CD14-positive monocyte (primary cell): Measurements from ENCODE around the gene ITGA6. TPM values are rescaled to one million over a fixed set of nuclear protein-coding genes. Genes with fewer than 3 reads are reported as not detected.

Source experiments
- DNase-seq, 3 donors: peaks; one replicate each; pipeline ENCODE4 v3.0.0-alpha.2; 2011 to 2022
- H2AFZ ChIP-seq: 2 replicates; pipeline ENCODE4 v1.6.0; 2012; ENCODE audit warnings: mild to moderate bottlenecking, low read depth, low read length, inconsistent platforms; ENCODE audit not compliant: insufficient read depth, poor library complexity, severe bottlenecking
- H3K27ac ChIP-seq, 2 donors: 1 replicate in 1 of 2; 2 replicates in 1 of 2; pipeline ENCODE4 v1.5.1; 2012 to 2013; ENCODE audit warnings: low read length in 2 of 2, control low read depth in 1 of 2, inconsistent platforms in 1 of 2, low read depth in 1 of 2, mild to moderate bottlenecking in 1 of 2
- H3K27me3 ChIP-seq, 2 donors: one replicate each; pipeline versions ENCODE4 v1.6.0 to v1.6.1; 2011 to 2013; ENCODE audit warnings: low read length in 2 of 2; ENCODE audit not compliant: control insufficient read depth in 2 of 2, insufficient read depth in 2 of 2
- H3K36me3 ChIP-seq, 2 donors: replicated peaks in 1 of 2; 1 replicate in 1 of 2; 2 replicates in 1 of 2; pipeline versions ENCODE4 v1.5.1 to v1.6.1; 2012 to 2013; ENCODE audit warnings: low read length in 2 of 2, control low read depth in 1 of 2, inconsistent platforms in 1 of 2, mild to moderate bottlenecking in 1 of 2; ENCODE audit not compliant: insufficient read depth in 2 of 2, control insufficient read depth in 1 of 2
- H3K4me1 ChIP-seq, 2 donors: 1 replicate in 1 of 2; 2 replicates in 1 of 2; pipeline versions ENCODE4 v1.5.1 to v1.6.1; 2012 to 2013; ENCODE audit warnings: low read length in 2 of 2, control low read depth in 1 of 2, inconsistent platforms in 1 of 2, mild to moderate bottlenecking in 1 of 2, moderate library complexity in 1 of 2; ENCODE audit not compliant: insufficient read depth in 2 of 2, control insufficient read depth in 1 of 2
- H3K4me2 ChIP-seq: replicated peaks from 2 replicates; pipeline ENCODE3; 2012; ENCODE audit warnings: low read length, moderate library complexity, mild to moderate bottlenecking; ENCODE audit not compliant: poor library complexity, severe bottlenecking; ENCODE audit errors: extremely low read depth
- H3K4me3 ChIP-seq, 3 experiments: fragments of 200-600 bp in 1 of 3; sonication (generic) in 1 of 3; replicated peaks in 1 of 3; 1 replicate in 2 of 3; 2 replicates in 1 of 3; pipeline ENCODE4 v1.5.1; 2011 to 2013; ENCODE audit warnings: low read length in 3 of 3, mild to moderate bottlenecking in 3 of 3, control low read depth in 2 of 3, low read depth in 2 of 3, inconsistent platforms in 1 of 3, moderate library complexity in 1 of 3
- H3K79me2 ChIP-seq: 2 replicates; pipeline ENCODE4 v1.6.0; 2012; ENCODE audit warnings: mild to moderate bottlenecking, control low read depth, inconsistent platforms, low read length, moderate library complexity; ENCODE audit not compliant: insufficient read depth
- H3K9ac ChIP-seq: 2 replicates; pipeline ENCODE4 v1.6.0; 2017; ENCODE audit warnings: low read length, mild to moderate bottlenecking; ENCODE audit not compliant: insufficient read depth, poor library complexity, severe bottlenecking
- H3K9me3 ChIP-seq, 2 donors: replicated peaks in 1 of 2; 1 replicate in 1 of 2; 2 replicates in 1 of 2; pipeline versions ENCODE4 v1.5.1 to v1.6.1; 2012 to 2013; ENCODE audit warnings: low read length in 2 of 2, control low read depth in 1 of 2; ENCODE audit not compliant: control insufficient read depth in 1 of 2, insufficient read depth in 1 of 2
- H4K20me1 ChIP-seq: 2 replicates; pipeline ENCODE4 v1.6.0; 2012; ENCODE audit warnings: mild to moderate bottlenecking, low read length, control low read depth, moderate library complexity; ENCODE audit not compliant: insufficient read depth
- H3K27ac Mint-ChIP-seq, 7 donors: one replicate each; pipeline ENCODE4 v1.8.0; 2020; ENCODE audit warnings: mild to moderate bottlenecking in 7 of 7, mixed read lengths in 7 of 7, moderate library complexity in 6 of 7, inconsistent platforms in 2 of 7
- H3K27me3 Mint-ChIP-seq, 3 donors: one replicate each; pipeline ENCODE4 v1.8.0; 2021 to 2022; ENCODE audit warnings: low read depth in 3 of 3, mild to moderate bottlenecking in 3 of 3, mixed read lengths in 3 of 3, moderate library complexity in 3 of 3, inconsistent platforms in 1 of 3
- H3K36me3 Mint-ChIP-seq, 2 donors: one replicate each; pipeline ENCODE4 v1.8.0; 2020; ENCODE audit warnings: mixed read lengths in 2 of 2, inconsistent platforms in 1 of 2, mild to moderate bottlenecking in 1 of 2
- H3K4me1 Mint-ChIP-seq: one replicate; pipeline ENCODE4 v1.8.0; 2020; ENCODE audit warnings: mild to moderate bottlenecking, mixed read lengths
- H3K4me3 Mint-ChIP-seq, 2 donors: one replicate each; pipeline ENCODE4 v1.8.0; 2020; ENCODE audit warnings: mild to moderate bottlenecking in 2 of 2, mixed read lengths in 2 of 2, moderate library complexity in 1 of 2
- H3K9me3 Mint-ChIP-seq, 7 donors: one replicate each; pipeline ENCODE4 v1.8.0; 2020 to 2022; ENCODE audit warnings: mixed read lengths in 7 of 7, mild to moderate bottlenecking in 6 of 7, moderate library complexity in 6 of 7, inconsistent platforms in 2 of 7
- CTCF ChIP-seq: fragments of 200-600 bp; IDR thresholded peaks from one replicate; pipeline ENCODE4 v1.8.0; 2022; ENCODE audit warnings: antibody characterized with exemption, mild to moderate bottlenecking
- WGBS: methylation state at CpG from one replicate; pipeline ENCODE4 v1.1.5; 2013; ENCODE audit warnings: missing lambda C conversion rate; ENCODE audit not compliant: insufficient coverage; 5-methylcytosine and 5-hydroxymethylcytosine counted together
- intact Hi-C, 2 donors: fragments of 100-400 bp; cut with micrococcal nuclease; formaldehyde crosslinking; loops; one replicate each; pipeline versions ENCODE4 v1.15.0 to v1.15.1; 2023
- polyA plus RNA-seq, 3 donors: library from polyadenylated mRNA; depleted of rRNA in 1 of 3; unstranded in 2 of 3; stranded (reverse) in 1 of 3; fragments of 300-500 nt in 2 of 3; fragments of >200 nt in 1 of 3; fragmentation: Illumina TruSeq in 2 of 3; gene quantifications; 1 replicate in 2 of 3; 2 replicates in 1 of 3; pipeline ENCODE4 v1.2.3, GENCODE V29; 2012 to 2021

ITGA6 gene
- polyA plus RNA-seq, 3 donors: 0.01 to 0.36 (median 0.20) TPM

- Histone ChIP-seq H3K4me2 (no peak overlapping the region), H3K27me3 (no peaks in the 10 kb centered on the region), H3K27ac (no peak overlapping the region), H3K4me3 (no peak overlapping the region), H3K36me3 (no peaks in the 10 kb centered on the region), H3K9ac (no peak overlapping the region), H3K79me2 (no peaks in the 10 kb centered on the region), H4K20me1 (no peaks in the 10 kb centered on the region), H3K9me3 (no peaks in the 10 kb centered on the region), H3K4me1 (peaks cover 0 to 3% of the 10 kb centered on the region in 2 donors), H2AFZ (no peak overlapping the region)
- no peak overlapping the region for H3K27ac Mint-ChIP-seq
- WGBS: 100% methylated on average over 1 of the region's 2 CpGs
- no peak for DNase-seq
- peak; percentile 2 for TF ChIP-seq CTCF
- H3K27me3 Mint-ChIP-seq: peaks cover 0 to 1% (median 0%) of the 10 kb centered on the region in 3 donors
- intact Hi-C loops: no loop called here
- peaks cover 6% of the 10 kb centered on the region for H3K4me1 Mint-ChIP-seq
- H3K4me3 Mint-ChIP-seq: no peak overlapping the region
- H3K36me3 Mint-ChIP-seq: no peaks in the 10 kb centered on the region
- no peaks in the 10 kb centered on the region for H3K9me3 Mint-ChIP-seq
Observed at GRCh38 chr2:172484706-172485105, 57.3 kb downstream of the ITGA6 start.

DNA sequence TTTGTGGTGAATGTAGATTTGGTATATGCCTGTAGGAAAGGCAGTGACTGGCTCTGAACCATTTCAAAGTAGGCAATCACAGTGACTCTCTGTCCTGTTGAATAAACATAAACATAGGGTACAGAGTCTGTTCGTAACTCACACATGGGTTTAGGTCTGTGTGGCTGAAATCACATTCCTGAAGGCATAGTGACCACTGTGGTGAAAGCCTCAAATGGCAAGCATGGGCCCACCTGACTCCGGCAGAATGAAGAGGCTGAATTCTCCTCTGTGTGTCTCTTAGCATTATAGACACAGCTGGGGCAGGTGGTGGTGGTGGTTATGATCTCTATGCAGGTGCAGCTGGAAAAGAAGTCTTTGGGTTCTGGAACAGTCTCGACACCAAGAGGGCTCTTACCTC, 61.2 kb downstream of the ITGA6 start:
- H3K4me3 ChIP-seq: no peak overlapping the region
- no peaks in the 10 kb centered on the region for H3K9me3 Mint-ChIP-seq
- 96% methylated on average over 2 of the region's 3 CpGs for WGBS
- no peak overlapping the region for H3K4me3 Mint-ChIP-seq
- no peak overlapping the region for H3K27ac Mint-ChIP-seq
- H3K36me3 Mint-ChIP-seq: no peaks in the 10 kb centered on the region
- no peaks in the 10 kb centered on the region for H4K20me1 ChIP-seq
- no peak overlapping the region for H3K4me2 ChIP-seq
- H3K9me3 ChIP-seq: no peaks in the 10 kb centered on the region
- H3K36me3 ChIP-seq: no peaks in the 10 kb centered on the region
- no peaks in the 10 kb centered on the region for H3K27me3 ChIP-seq
- H3K27ac ChIP-seq: no peak overlapping the region
- no peak overlapping the region for H2AFZ ChIP-seq
- H3K4me1 ChIP-seq: peaks cover 0 to 3% of the 10 kb centered on the region in 2 donors
- no peak overlapping the region for H3K9ac ChIP-seq
- no peak for DNase-seq
- H3K79me2 ChIP-seq: no peaks in the 10 kb centered on the region
- peaks cover 7% of the 10 kb centered on the region for H3K4me1 Mint-ChIP-seq
- intact Hi-C loops: no loop called here
- H3K27me3 Mint-ChIP-seq: no peaks in the 10 kb centered on the region
- TF ChIP-seq CTCF: no peak
